NCI-H524 (cell line): ENCODE results near the gene OGFR.
"Not testable (repeated sequence)": the region's sequence is repeated elsewhere in the genome, so short reads cannot be mapped to it uniquely, and the experiment has no call there.

Experiments
- DNase-seq, 2 experiments: peaks; one replicate each; lab custom pipeline; 2025; lab: John Stamatoyannopoulos, UW

OGFR gene

GRCh38 chr20:62838128-62838891, 33.7 kb downstream of the OGFR start:
- DNase-seq, result peak; percentile 43 to 65

- no peak for DNase-seq
These were observed 34.6 kb downstream of the OGFR start for GRCh38 chr20:62839261-62839660.

DNA sequence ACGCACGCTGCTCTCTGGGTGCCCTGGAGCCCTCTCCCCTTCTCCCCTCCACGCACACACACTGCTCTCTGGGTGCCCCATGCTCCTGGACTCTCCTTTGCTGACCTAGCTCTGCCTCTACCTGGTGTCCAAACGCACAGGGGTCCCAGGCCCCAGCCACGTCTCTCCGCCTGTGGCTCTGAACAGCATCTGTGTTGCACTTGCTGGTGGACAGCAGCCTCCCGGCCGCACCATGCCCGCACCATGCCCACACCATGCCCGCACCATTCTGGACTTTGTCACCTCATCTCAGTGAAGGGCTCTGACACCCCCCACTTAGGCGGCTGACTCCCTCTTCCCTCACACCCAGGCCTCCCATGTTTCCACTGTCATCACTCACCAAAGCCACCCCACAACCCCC, 35.2 kb downstream of the OGFR start:
- DNase-seq, result no peak

DNA sequence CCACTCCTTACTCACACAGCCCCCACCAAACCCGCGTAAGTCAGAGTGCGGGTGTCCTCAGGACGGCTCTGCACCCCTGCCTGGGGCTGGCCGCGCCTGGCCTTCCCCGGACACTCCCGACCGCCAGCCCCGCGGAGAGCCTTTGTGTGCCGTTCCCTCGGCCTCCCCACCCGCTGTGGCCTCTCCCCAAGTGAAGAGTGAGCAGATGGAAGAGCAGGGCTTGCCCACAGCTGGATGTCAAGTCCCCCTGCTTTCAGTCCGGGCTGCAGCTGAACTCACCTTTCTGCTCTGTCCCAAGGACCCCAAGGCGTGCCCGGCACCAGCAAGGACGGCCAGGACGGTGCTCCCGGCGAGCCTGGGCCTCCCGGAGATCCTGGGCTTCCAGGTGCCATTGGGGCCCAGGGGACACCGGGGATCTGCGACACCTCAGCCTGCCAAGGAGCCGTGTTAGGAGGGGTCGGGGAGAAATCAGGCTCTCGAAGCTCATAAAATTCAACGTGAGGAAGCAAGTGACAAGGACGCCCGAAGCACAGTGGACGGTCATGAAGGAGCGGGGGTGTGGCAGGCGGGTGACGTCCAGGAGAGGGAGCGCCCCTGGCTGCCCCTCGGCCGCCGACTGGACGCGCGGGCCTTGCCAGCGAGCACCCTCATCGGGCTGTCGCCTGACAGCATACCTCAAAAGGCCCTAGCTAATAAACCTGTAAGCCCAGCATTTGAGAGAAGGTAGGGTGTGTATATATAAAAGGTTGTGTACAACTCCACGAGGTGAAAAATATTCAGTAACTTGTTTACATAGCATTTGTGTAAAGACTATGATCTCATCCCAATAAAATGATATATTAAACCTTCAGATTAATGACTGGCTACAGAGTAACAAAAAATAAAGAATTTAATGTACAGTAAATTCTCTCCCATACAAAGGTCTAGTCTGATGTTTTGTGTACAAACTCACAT, 35.9 kb downstream of the OGFR start:
- no peak for DNase-seq

- DNase-seq, result no peak
These were observed 37.1 kb downstream of the OGFR start for GRCh38 chr20:62841705-62842212.

- no peak for DNase-seq
These were observed 39.0 kb downstream of the OGFR start for GRCh38 chr20:62843656-62844055.

DNA sequence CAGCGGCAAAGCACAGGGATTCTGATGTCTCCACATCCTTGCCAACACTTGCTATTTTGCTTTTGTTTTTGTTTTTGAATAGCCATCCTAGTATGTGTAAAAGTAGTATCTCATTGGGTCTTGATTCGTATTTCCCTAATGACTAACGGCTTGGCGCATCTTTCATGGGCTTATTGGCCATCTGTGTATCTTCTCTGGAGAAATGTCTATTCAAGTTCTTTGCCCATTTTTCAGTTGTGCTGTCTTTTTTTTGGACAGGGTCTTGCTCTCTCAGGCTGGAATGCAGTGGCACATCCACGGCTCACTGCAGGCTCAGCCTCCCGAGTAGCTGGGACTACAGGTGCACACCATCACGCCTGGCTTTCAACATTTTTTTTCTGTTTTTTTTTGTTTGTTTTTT, 39.5 kb downstream of the OGFR start:
- DNase-seq, result no peak

DNA sequence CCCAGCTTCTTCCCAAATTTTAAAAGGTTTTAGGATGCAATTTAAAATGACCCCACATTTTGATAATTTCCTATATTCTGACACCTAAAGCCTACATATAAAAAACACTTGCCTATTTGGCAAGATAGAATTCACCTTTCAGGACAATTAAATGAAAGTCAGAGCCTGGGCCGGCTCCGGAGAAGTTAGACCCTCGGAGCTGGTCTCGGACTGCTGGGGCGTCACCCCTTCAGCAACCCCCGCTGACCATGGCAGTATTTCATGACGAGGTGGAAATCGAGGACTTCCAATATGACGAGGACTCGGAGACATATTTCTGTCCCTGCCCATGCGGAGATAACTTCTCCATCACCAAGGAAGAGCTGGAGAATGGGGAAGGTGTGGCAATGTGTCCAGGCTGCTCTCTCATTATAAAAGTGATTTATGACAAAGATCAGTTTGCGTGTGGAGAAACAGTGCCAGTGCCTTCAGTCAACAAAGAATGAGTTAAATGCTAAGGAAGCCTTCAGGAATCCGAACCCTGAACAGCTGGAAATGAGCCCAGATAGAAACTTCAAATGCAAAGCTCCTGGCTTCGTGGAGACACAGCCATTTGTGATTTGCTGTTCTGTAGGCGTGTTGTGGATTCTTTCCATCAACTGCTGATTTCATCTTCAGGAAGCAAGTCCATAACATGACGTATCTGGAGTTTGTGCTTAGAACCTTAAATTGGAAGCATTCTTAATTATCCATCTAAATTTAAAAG, 41.0 kb downstream of the OGFR start:
- no peak for DNase-seq

GRCh38 chr20:62846166-62846890, 41.7 kb downstream of the OGFR start:
- DNase-seq, result peak; percentile 87 to 91

DNA sequence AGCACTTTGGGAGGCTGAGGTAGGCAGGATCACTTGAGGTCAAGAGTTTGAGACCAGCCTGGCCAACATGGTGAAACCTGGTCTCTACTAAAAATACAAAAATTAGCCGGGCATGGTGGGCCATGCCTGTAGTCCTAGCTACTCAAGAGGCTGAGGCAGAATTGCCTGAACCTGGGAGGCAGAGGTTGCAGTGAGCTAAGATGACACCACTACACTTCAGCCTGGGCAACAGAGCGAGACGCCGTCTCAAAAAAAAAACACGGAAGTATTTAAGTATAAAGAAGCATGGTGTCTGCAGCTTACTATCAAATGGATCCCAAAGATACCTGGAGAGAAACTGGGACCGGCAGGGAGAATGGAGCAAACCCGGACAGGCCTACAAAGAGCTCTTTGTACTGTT, 44.3 kb downstream of the OGFR start:
- not testable (repeated sequence) for DNase-seq

DNA sequence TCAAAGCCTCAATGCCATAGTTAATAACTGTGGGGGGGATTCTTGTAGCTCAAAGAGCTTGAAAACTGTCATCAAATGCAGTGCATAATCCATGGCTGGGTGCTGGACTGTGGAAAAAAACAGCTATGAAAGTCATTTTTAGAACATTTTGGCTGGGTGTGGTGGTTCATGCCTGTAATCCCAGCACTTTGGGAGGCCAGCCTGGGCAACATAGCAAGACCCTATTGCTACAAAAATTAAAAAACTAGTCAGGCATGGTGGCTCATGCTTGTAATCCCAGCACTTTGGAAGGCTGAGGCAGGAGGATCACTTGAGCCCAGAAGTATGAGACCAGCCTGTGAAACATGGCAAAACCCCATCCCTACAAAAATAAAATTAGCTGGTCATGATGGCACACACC, 44.8 kb downstream of the OGFR start:
- DNase-seq, result no peak

DNA sequence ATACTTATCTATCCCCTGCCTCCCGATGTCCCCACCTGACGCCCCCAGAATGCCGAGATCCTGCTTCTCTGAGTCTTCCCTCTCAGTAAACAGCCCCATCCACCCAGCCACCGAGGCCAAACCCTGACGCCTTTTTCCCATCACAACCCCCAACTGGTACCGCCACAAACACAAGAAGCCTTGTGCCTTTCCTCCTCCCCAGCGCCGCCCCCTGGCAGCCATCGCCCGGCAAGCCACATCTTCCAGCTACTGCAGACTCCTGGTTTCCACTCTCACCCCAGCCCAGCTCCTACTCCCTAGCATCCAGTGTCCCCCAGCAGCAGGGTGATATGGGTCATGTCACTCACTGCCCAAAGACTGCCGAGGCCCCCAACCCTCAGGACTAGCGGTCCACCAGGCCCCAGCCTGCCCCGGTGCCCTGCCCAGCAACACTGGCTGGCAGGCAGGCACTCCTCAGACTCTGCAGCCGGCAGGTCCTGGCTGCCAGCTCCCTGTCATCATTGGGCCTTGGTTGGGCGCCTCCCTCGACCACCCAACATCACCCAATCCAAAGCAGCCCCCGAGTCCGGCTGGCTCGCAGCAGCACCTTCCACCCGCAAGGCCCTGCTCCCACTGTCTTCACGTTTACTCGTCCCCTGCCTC, 45.8 kb downstream of the OGFR start:
- DNase-seq, result no peak

GRCh38 chr20:62852196-62852595, 47.6 kb downstream of the OGFR start:
- DNase-seq, result no peak

DNA sequence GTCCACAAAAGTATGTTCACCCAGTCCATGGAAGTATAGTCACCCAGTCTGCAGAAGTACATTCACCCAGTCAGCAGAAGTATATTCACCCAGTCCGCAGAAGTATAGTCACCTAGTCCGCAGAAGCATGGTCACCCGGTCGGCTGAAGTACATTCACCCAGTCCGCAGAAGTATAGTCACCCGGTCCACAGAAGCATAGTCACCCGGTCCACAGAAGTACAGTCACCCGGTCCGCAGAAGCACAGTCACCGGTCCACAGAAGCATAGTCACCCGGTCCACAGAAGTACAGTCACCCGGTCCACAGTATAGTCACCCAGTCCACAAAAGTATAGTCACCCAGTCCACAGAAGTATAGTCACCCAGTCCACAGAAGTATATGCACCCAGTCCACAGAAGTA, 48.2 kb downstream of the OGFR start:
- no peak for DNase-seq

- not testable (repeated sequence) for DNase-seq
These were observed 48.7 kb downstream of the OGFR start for GRCh38 chr20:62853304-62853703.

GRCh38 chr20:62854121-62854520, 49.5 kb downstream of the OGFR start:
- no peak for DNase-seq

DNA sequence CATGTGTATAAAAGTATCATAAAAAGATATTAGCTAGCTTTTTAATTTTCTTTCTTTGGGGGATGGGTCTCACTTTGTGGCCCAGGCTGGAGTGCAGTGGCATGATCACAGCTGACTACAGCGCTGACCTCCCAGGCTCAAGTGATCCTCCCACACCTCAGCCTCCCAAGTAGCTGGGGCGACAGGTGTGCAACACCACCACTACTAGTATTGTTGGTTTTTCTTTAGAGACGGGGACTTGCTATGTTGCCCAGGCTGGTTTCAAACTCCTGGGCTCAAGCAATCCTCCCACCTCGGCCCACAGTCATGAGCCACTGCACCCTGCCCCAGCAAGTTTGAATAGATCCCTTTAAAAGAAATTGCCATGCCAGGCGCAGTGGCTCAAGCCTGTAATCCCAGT, 50.5 kb downstream of the OGFR start:
- no peak for DNase-seq

- no peak for DNase-seq
These were observed 52.4 kb downstream of the OGFR start for GRCh38 chr20:62856931-62857619.

- DNase-seq, result no peak
These were observed 53.6 kb downstream of the OGFR start for GRCh38 chr20:62858058-62858830.

- DNase-seq, result no peak
These were observed 55.1 kb downstream of the OGFR start for GRCh38 chr20:62859721-62860120.
